Psoas muscle (tissue), 8 donors: Measurements from ENCODE around the gene BMPR1A. TPM values are rescaled to one million over a fixed set of nuclear protein-coding genes. Genes with fewer than 3 reads are reported as not detected.

Experiments used
- ATAC-seq, 4 donors: fragments of 200-7000 bp; cut with Tn5 transposase; one replicate each; pipeline ENCODE4 v1.9.1; 2020; ENCODE audit warnings: moderate library complexity in 3 of 4, mild to moderate bottlenecking in 2 of 4
- DNase-seq, 2 donors: peaks; one replicate each; pipeline ENCODE4 v3.0.0-alpha.2; 2020
- H3K27ac ChIP-seq: fragments of 200-600 bp; one replicate; pipeline ENCODE4 v1.8.0; 2022
- H3K27me3 ChIP-seq, 3 donors: fragments of 200-600 bp in 1 of 3; one replicate each; pipeline versions ENCODE4 v1.6.1 to v1.8.0; 2013 to 2022; ENCODE audit warnings: low read length in 2 of 3, mild to moderate bottlenecking in 2 of 3, moderate library complexity in 1 of 3; ENCODE audit not compliant: insufficient read depth in 3 of 3
- H3K36me3 ChIP-seq, 2 donors: fragments of 200-600 bp in 1 of 2; one replicate each; pipeline versions ENCODE4 v1.6.1 to v1.8.0; 2013 to 2022; ENCODE audit warnings: low read depth in 1 of 2, mild to moderate bottlenecking in 1 of 2, moderate library complexity in 1 of 2; ENCODE audit not compliant: insufficient read depth in 1 of 2
- H3K4me1 ChIP-seq: fragments of 200-600 bp; one replicate; pipeline ENCODE4 v1.8.0; 2022
- H3K4me3 ChIP-seq: fragments of 200-600 bp; one replicate; pipeline ENCODE4 v1.8.0; 2022; ENCODE audit warnings: mild to moderate bottlenecking
- H3K9me3 ChIP-seq: fragments of 200-600 bp; one replicate; pipeline ENCODE4 v1.8.0; 2022
- CTCF ChIP-seq: fragments of 200-600 bp; IDR thresholded peaks from one replicate; pipeline ENCODE4 v1.8.0; 2022; ENCODE audit warnings: antibody characterized with exemption
- WGBS, 3 donors: extraction: QIAGEN DNeasy Blood & Tissue Kit; methylation state at CpG; one replicate each; pipeline versions ENCODE4 v1.1.6 to v1.1.7; 2013; 5-methylcytosine and 5-hydroxymethylcytosine counted together
- intact Hi-C, 2 donors: fragments of 100-400 bp; cut with DNase I; formaldehyde crosslinking; loops; one replicate each; pipeline versions ENCODE4 v1.11.0 to v1.14.2; 2022
- polyA plus RNA-seq, 3 donors: library from polyadenylated mRNA; stranded (reverse); fragments of 200-250 nt; gene quantifications; one replicate each; pipeline ENCODE4 v1.2.3, GENCODE V29; 2013
- total RNA-seq, 4 donors: library from RNA; stranded (reverse); fragmentation: NEBNext Ultra II Directional in 2 of 4; extraction: Animal tissue kit (Norgen Biotek cat#: 25700) in 2 of 4; gene quantifications; one replicate each; pipeline versions ENCODE4 v1.2.1 to v1.2.4, GENCODE V29; 2021 to 2023
- donor health status: healthy with polysubstance abuse.
- donor health status: DM: no; HTN: no; CAD: no; lungs with moderate emphysema.
- donor health status: Bipolar disorder and iron deficiency.
- donor health status: healthy.
- donor health status: DM: yes; HTN: yes; CAD: no.
- donor health status: DM: no; HTN: no; CAD: no.
- donor health status: DM: no; HTN: no; CAD: no.
- donor health status: DM: yes; HTN: yes; CAD: no.

BMPR1A gene
- total and polyA plus RNA-seq, 7 donors, result 4.6 to 30.0 (median 22.7) TPM

- no peaks in the 10 kb centered on the region for H3K27me3 ChIP-seq
- H3K4me3 ChIP-seq, result no peak overlapping the region
- ATAC-seq (no peak), DNase-seq (no peak)
- TF ChIP-seq CTCF, result no peak
- 82 to 91% (median 85%) methylated on average over 2 of the region's 2 CpGs for WGBS, 3 donors
- peaks cover 0 to 2% of the 10 kb centered on the region in 2 donors for H3K36me3 ChIP-seq
- H3K9me3 ChIP-seq, result no peaks in the 10 kb centered on the region
- no peak overlapping the region for H3K27ac ChIP-seq
- H3K4me1 ChIP-seq, result peaks cover 9% of the 10 kb centered on the region
- intact Hi-C loops, result no loop called here
These were observed 185.0 kb downstream of the BMPR1A start for GRCh38 chr10:86941426-86941825.

DNA sequence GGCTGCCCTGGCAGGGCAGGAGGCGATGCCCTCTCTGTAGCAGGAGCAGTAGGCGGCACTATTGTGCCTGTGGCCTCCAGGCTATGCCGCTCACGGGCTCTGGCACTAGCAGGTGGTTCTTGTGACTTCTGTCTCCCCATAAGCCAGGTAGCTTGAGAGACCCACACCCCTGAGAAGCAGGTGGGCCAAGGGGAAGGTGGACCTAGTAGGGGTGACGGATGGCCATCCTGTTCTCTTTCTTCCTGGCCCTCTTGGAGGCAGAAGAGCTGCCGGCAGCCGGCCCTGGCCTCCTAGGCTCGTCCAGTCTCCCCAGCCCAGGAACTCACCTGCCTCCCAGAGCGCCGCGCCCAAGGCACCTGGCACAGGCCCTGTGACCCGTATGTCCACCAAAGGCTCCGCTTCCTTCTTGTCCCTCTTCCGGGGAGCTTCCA, 185.6 kb downstream of the BMPR1A start:
- H3K36me3 ChIP-seq, result no peaks in the 10 kb centered on the region
- DNase-seq (no peak), ATAC-seq (no peak)
- TF ChIP-seq CTCF, result no peak
- intact Hi-C loops, result loop anchor here in 1 of 2 donors (2.0 kb wide), 1 partner anchor 21 kb away; no protein-coding TSS in a partner anchor
- no peak overlapping the region for H3K4me3 ChIP-seq
- H3K27ac ChIP-seq, result no peak overlapping the region
- 87 to 91% (median 90%) methylated on average over 12 to 14 of the region's 14 CpGs for WGBS, 3 donors
- peaks cover 9% of the 10 kb centered on the region for H3K4me1 ChIP-seq
- H3K27me3 ChIP-seq, result no peaks in the 10 kb centered on the region
- H3K9me3 ChIP-seq, result no peaks in the 10 kb centered on the region

DNA sequence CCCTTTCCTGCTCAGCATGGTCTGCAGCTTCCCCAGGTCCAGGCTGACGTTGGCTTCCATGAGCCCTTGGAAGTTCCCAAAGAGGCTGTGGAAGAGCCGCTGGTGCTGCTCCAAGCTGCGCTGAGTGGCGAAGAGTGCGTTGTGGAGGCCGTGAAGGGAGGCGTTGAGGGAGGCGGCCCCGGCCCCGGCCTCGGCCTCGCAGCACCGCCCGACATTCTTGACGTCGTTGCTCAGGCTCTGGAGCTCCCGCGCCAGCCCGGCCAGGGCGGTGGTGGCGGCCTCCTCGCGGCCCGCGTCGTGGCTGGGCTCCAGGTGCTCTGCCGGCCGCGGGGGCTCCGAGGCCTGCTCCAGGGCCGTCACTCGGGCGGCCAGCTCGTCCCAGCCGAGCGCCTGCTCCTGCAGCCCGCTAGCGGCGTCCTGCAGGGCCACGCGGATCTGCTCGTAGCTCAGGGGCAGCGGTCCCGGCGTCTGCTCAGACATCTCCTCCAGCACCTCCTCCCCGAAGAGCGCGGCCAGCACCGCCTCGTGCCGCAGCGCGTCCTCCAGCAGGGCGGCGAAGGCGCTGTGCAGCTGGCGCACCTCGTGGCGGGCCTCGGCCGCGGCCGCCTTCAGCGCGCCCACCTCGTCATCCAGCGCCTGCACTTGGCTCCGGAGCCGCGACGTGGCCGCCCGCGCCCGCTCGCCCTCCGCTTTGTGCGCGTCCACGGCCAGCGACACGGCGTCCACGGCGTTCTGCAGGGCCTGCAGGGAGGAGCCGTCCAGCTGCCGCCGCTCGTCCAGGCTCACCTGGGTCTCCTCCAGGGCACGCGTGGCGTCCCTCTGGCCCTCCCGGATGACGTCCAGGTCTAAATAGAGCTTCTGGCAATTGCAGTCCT, 186.3 kb downstream of the BMPR1A start:
- Histone ChIP-seq H3K9me3 (no peaks in the 10 kb centered on the region), H3K27ac (no peak overlapping the region), H3K27me3 (no peaks in the 10 kb centered on the region), H3K4me1 (peaks cover 6% of the 10 kb centered on the region), H3K36me3 (no peaks in the 10 kb centered on the region), H3K4me3 (peak overlapping the region; percentile 22)
- peak; percentile 24 to 64 for DNase-seq
- intact Hi-C loops, result loop anchor here in 1 of 2 donors (2.0 kb wide), 1 partner anchor 20 kb away; no protein-coding TSS in a partner anchor
- peak in 2 of 4 donors; percentile 23 to 35 for ATAC-seq
- 60 to 68% (median 60%) methylated on average over 80 to 94 of the region's 94 CpGs for WGBS, 3 donors
- no peak for TF ChIP-seq CTCF

DNA sequence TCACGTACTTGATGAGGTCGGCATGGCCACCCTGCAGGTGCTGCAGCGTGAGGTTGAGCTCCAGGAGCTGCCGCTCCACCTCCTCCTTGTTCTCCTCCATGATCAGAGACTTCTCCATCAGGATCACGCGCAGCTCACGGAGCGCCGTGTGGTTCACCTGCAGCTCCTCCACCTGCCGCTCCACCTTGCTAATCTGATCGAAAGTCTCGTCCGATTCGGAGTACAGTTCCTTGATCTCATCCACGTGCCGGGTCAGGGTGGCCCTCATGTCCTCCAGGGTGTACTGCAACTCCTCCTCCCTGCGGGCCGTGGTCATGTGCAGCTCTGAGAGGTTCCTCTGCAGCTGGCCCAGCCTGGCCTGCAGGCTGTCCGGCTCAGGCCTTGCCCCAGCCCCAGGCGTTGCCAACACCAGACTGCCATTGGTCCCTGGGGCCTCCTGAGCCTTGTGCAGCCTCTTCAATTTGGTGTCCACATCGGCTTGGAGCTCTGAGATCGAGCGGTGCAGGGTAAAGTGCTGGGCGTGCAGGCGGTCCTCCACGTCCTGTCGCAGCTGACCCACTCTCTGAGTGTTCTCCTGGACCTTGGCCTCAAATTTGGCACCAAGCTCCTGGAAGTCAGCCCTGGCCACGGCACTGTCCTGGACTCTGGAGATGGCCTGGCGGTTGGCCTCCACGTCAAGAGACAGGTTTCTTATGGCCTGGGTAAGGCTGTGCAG, 187.1 kb downstream of the BMPR1A start:
- peaks cover 6% of the 10 kb centered on the region for H3K4me1 ChIP-seq
- no peak for ATAC-seq
- intact Hi-C loops, result loop anchor here in 1 of 2 donors (2.0 kb wide), 1 partner anchor 19 kb away; no protein-coding TSS in a partner anchor
- no peak overlapping the region for H3K27ac ChIP-seq
- no peaks in the 10 kb centered on the region for H3K36me3 ChIP-seq
- DNase-seq, result peak in 1 of 2 donors; percentile 54
- H3K9me3 ChIP-seq, result no peaks in the 10 kb centered on the region
- no peaks in the 10 kb centered on the region for H3K27me3 ChIP-seq
- TF ChIP-seq CTCF, result no peak
- WGBS, 3 donors, result 54 to 69% (median 55%) methylated on average over 30 of the region's 30 CpGs
- H3K4me3 ChIP-seq, result peak overlapping the region; percentile 22
